Activated CD4-positive, CD25-positive, alpha-beta regulatory T cell treated with anti-CD3 and anti-CD28 coated beads, Interleukin-2, amount 50 U/mL, for 72 hours (primary cell): ENCODE data around the gene ELOA2.
"Not testable (repeated sequence)": the region's sequence is repeated elsewhere in the genome, so short reads cannot be mapped to it uniquely, and the experiment has no call there.

Source experiments
- DNase-seq: peaks from one replicate; pipeline ENCODE4 v3.0.0; 2021

ELOA2 gene

DNA sequence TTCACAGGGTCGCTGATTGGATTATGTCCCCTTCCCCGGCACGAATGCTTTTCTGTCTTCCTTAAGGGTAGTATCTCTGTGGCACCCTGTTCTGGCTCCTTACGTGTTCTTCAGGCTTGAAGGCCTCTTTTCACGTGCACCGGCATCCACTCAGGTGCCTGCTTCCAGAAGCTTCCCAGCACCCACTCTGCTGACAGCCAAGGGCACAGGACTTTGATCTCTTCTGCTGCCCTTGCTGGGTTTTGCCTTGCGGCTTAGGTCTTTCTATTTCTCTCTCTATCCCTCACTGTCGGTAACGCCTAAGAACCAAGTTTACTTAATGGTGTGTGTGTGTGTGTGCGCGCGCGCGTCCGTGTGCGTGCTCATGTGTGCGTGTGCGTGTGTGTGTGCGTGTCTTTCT lies 14.7 kb downstream of the ELOA2 start:
- not testable (repeated sequence) for DNase-seq

DNA sequence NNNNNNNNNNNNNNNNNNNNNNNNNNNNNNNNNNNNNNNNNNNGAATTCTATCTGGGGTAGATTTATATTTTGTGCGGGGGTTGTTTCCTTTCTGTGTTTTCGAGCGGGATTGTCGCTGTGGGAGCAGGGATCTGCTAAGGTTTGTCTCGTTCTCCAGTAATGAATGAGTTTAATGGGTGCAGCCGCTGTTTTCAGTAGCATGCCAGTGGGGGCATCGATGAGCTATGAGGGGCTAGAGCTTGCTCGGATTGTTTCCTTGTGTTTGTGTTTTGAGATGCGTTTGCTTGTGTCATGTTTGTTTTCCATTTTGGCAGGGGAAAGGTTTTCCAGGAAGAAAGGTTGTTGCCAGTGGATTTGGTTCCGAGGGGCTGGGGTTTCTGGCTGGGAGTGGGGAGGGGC lies 15.6 kb downstream of the ELOA2 start:
- DNase-seq = not testable (repeated sequence)
